GM18505 (cell line): ENCODE measurements around the gene MAN1A1.

Source experiments
- ATAC-seq: cut with Tn5 transposase; IDR thresholded peaks from one replicate; pipeline ENCODE4 v1.9.1; 2021; ENCODE audit not compliant: unreplicated experiment
- POLR2A ChIP-seq: IDR thresholded peaks from 4 replicates; pipeline ENCODE4 v1.6.1; 2011; ENCODE audit warnings: borderline replicate concordance; ENCODE audit not compliant: insufficient read depth, insufficient read length; ENCODE audit errors: extremely low read depth

Gene MAN1A1

GRCh38 chr6:119340796-119341487 is 8.6 kb downstream of the MAN1A1 start:
- no peak for TF ChIP-seq POLR2A
- no peak for ATAC-seq

- no peak for ATAC-seq
Measured at GRCh38 chr6:119339941-119340456, 9.6 kb downstream of the MAN1A1 start.

GRCh38 chr6:119337762-119338161 is 11.8 kb downstream of the MAN1A1 start:
- no peak for TF ChIP-seq POLR2A
- no peak for ATAC-seq

More at GRCh38 chr6:119339941-119340456, 9.6 kb downstream of the MAN1A1 start:
- no peak for TF ChIP-seq POLR2A

GRCh38 chr6:119337252-119337651 is 12.3 kb downstream of the MAN1A1 start:
- no peak for ATAC-seq
- no peak for TF ChIP-seq POLR2A

- ATAC-seq, result no peak
Measured at GRCh38 chr6:119334535-119335264, 14.9 kb downstream of the MAN1A1 start.

GRCh38 chr6:119333707-119334295 is 15.8 kb downstream of the MAN1A1 start:
- no peak for TF ChIP-seq POLR2A
- ATAC-seq, result peak; percentile 38

More at GRCh38 chr6:119334535-119335264, 14.9 kb downstream of the MAN1A1 start:
- no peak for TF ChIP-seq POLR2A

- no peak for TF ChIP-seq POLR2A
- ATAC-seq, result no peak
Measured at GRCh38 chr6:119333063-119333609, 16.4 kb downstream of the MAN1A1 start.

GRCh38 chr6:119331663-119332286 is 17.8 kb downstream of the MAN1A1 start:
- no peak for ATAC-seq

GRCh38 chr6:119330520-119331113 is 18.9 kb downstream of the MAN1A1 start:
- TF ChIP-seq POLR2A, result no peak
- ATAC-seq, result no peak

More at GRCh38 chr6:119331663-119332286, 17.8 kb downstream of the MAN1A1 start:
- TF ChIP-seq POLR2A, result no peak

- ATAC-seq, result no peak
- no peak for TF ChIP-seq POLR2A
Measured at GRCh38 chr6:119329794-119330180, 19.8 kb downstream of the MAN1A1 start.

GRCh38 chr6:119328892-119329793 is 20.4 kb downstream of the MAN1A1 start:
- ATAC-seq, result no peak
- no peak for TF ChIP-seq POLR2A

- TF ChIP-seq POLR2A, result no peak
- ATAC-seq, result no peak
Measured at GRCh38 chr6:119328254-119328653, 21.3 kb downstream of the MAN1A1 start.
